ENCODE measurements around the gene MRPL27.

MRPL27 gene

GRCh38 chr17:50412188-50412732 is 39.3 kb upstream of the MRPL27 start:
- Histone ChIP-seq H3K4me3 (ENCODE audit: low read depth, low read length) (no peak overlapping the region), H3K9me3 (ENCODE audit: control insufficient read depth, insufficient read depth, low read depth, low read length) (no peaks in the 10 kb centered on the region), H3K36me3 (ENCODE audit: control insufficient read depth in 2 of 2, insufficient read depth in 1 of 2, low read length in 2 of 2) (no peaks in the 10 kb centered on the region), H3K4me1 (ENCODE audit: control insufficient read depth, insufficient read depth, low read length) (no peaks in the 10 kb centered on the region), H3K27ac (ENCODE audit: extremely low read depth, low read depth, low read length) (no peak overlapping the region)
- TF ChIP-seq PRDM2 (tag by site-specific recombination; IDR thresholded peaks at IDR 0.05; ENCODE audit: borderline replicate concordance) (no peak), ZNF239 (tag by site-specific recombination; IDR thresholded peaks at IDR 0.05) (no peak)
- POLR2A ChIA-PET: interaction anchor here (2.5 kb wide), 1 partner anchor 15 kb away, joined by 8 read pairs; the partner anchor contains the start of gene LRRC59
- CTCF ChIA-PET: interaction anchor here (5.6 kb wide), 1 partner anchor 15 kb away, joined by 36 read pairs; the partner anchor contains the start of gene LRRC59

GRCh38 chr17:50407921-50408320 is 34.9 kb upstream of the MRPL27 start:
- no peaks in the 10 kb centered on the region for H3K36me3 ChIP-seq (ENCODE audit: control insufficient read depth in 2 of 2, insufficient read depth in 1 of 2, low read length in 2 of 2)
- no peaks in the 10 kb centered on the region for H3K9me3 ChIP-seq (ENCODE audit: control insufficient read depth, insufficient read depth, low read depth, low read length)
- POLR2A ChIA-PET: interaction anchor here (1.9 kb wide), 1 partner anchor 11 kb away, joined by 5 read pairs; the partner anchor contains the start of gene LRRC59
- TF ChIP-seq ZNF664 (tag by site-specific recombination; IDR thresholded peaks at IDR 0.05) (no peak), ZNF792 (tag by site-specific recombination; IDR thresholded peaks at IDR 0.05) (no peak), ZNF138 (tag by site-specific recombination; IDR thresholded peaks at IDR 0.05; ENCODE audit: borderline replicate concordance) (no peak), ZNF155 (tag by site-specific recombination; IDR thresholded peaks at IDR 0.05) (no peak), ZNF132 (tag by site-specific recombination; IDR thresholded peaks at IDR 0.05; ENCODE audit: borderline replicate concordance) (no peak), ZNF24 (tag by site-specific recombination; IDR thresholded peaks at IDR 0.05) (no peak), ZNF121 (tag by site-specific recombination; IDR thresholded peaks at IDR 0.05) (no peak), ZNF169 (tag by site-specific recombination; IDR thresholded peaks at IDR 0.05) (no peak), GLI4 (tag by site-specific recombination; IDR thresholded peaks at IDR 0.05) (no peak), ZNF530 (tag by site-specific recombination; IDR thresholded peaks at IDR 0.05; ENCODE audit: low read depth) (no peak), ZNF558 (tag by site-specific recombination; IDR thresholded peaks at IDR 0.05) (no peak), HIC1 (tag by site-specific recombination; IDR thresholded peaks at IDR 0.05) (no peak), RBAK (tag by site-specific recombination; IDR thresholded peaks at IDR 0.05) (no peak), PRDM6 (tag by site-specific recombination; IDR thresholded peaks at IDR 0.05) (no peak)
- CTCF ChIA-PET: interaction anchor here (0.7 to 3.4 kb wide), 2 partner anchors 10 to 93 kb away, joined by 6 to 39 read pairs; partner anchors contain the start of gene LRRC59
- H3K4me1 ChIP-seq (ENCODE audit: control insufficient read depth, insufficient read depth, low read length): no peaks in the 10 kb centered on the region
- H3K4me3 ChIP-seq (ENCODE audit: low read depth, low read length): no peak overlapping the region
- no peak overlapping the region for H3K27ac ChIP-seq (ENCODE audit: extremely low read depth, low read depth, low read length)
